Tibial artery (tissue), 4 donors: ENCODE measurements around the gene POLR3C.

Source experiments
- DNase-seq, 2 donors: peaks; one replicate each; pipeline ENCODE4 v3.0.0-alpha.2; 2019
- H3K27ac ChIP-seq, 2 donors: fragments of 200-600 bp; sonication (generic) in 1 of 2; 1 replicate in 1 of 2; 2 replicates in 1 of 2; pipeline ENCODE4 v1.5.1; 2018 to 2019; ENCODE audit warnings: mild to moderate bottlenecking in 1 of 2
- H3K27me3 ChIP-seq, 2 donors: fragments of 200-600 bp; sonication (generic) in 1 of 2; one replicate each; pipeline versions ENCODE4 v1.5.1 to v1.6.0; 2016 to 2019
- H3K36me3 ChIP-seq, 3 donors: fragments of 200-600 bp; sonication (generic) in 2 of 3; one replicate each; pipeline ENCODE4 v1.5.1; 2016 to 2019; ENCODE audit warnings: mild to moderate bottlenecking in 2 of 3
- H3K4me1 ChIP-seq, 4 donors: fragments of 200-600 bp; sonication (generic) in 2 of 4; 1 replicate in 3 of 4; 2 replicates in 1 of 4; pipeline ENCODE4 v1.5.1; 2016 to 2019
- H3K4me3 ChIP-seq, 2 donors: fragments of 200-600 bp; sonication (generic) in 1 of 2; 1 replicate in 1 of 2; 2 replicates in 1 of 2; pipeline ENCODE4 v1.5.1; 2018 to 2019; ENCODE audit warnings: mild to moderate bottlenecking in 2 of 2
- H3K9me3 ChIP-seq, 3 donors: fragments of 200-600 bp; sonication (generic) in 1 of 3; one replicate each; pipeline ENCODE4 v1.5.1; 2016 to 2019
- intact Hi-C: fragments of 100-400 bp; cut with DNase I; formaldehyde crosslinking; loops from one replicate; pipeline ENCODE4 v1.15.0; 2023; ENCODE audit warnings: low total_unique reads
- TF ChIP-seq, protein P1 (sequence below), 2 experiments: fragments of 200-600 bp in 1 of 2; fragments of 450-650 bp in 1 of 2; IDR thresholded peaks; one replicate each; pipeline ENCODE4 v1.5.1; 2017 to 2019; ENCODE audit warnings: antibody characterized with exemption in 2 of 2, mild to moderate bottlenecking in 1 of 2, moderate library complexity in 1 of 2

POLR3C gene

DNA sequence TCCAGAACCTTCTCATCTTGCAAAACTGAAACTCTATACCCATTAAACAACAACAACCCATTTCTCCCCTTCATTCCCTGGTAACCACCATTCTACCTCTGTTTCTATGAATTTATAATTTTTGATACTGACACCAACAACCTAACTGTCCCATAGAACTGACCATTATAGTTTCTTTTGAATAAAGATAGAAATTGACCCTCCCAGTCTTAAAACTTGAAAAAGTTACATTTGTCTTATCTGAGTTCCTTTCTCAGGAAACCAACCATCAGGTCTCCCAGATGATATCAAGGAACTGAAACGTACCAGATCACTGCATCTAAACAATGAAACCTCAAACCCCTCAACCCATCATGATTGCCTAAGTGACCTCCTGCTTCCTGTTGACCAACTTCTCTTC is 27.2 kb upstream of the POLR3C start:
- DNase-seq, result no peak
- Histone ChIP-seq H3K36me3 (no peaks in the 10 kb centered on the region), H3K27me3 (no peaks in the 10 kb centered on the region), H3K9me3 (no peaks in the 10 kb centered on the region), H3K4me3 (no peak overlapping the region), H3K4me1 (peaks cover 0 to 10% (median 0%) of the 10 kb centered on the region in 4 donors), H3K27ac (no peak overlapping the region)
- TF ChIP-seq, protein P1, sequence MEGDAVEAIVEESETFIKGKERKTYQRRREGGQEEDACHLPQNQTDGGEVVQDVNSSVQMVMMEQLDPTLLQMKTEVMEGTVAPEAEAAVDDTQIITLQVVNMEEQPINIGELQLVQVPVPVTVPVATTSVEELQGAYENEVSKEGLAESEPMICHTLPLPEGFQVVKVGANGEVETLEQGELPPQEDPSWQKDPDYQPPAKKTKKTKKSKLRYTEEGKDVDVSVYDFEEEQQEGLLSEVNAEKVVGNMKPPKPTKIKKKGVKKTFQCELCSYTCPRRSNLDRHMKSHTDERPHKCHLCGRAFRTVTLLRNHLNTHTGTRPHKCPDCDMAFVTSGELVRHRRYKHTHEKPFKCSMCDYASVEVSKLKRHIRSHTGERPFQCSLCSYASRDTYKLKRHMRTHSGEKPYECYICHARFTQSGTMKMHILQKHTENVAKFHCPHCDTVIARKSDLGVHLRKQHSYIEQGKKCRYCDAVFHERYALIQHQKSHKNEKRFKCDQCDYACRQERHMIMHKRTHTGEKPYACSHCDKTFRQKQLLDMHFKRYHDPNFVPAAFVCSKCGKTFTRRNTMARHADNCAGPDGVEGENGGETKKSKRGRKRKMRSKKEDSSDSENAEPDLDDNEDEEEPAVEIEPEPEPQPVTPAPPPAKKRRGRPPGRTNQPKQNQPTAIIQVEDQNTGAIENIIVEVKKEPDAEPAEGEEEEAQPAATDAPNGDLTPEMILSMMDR (IDR thresholded peaks at IDR 0.05), result no peak
- intact Hi-C loops, result no loop called here

DNA sequence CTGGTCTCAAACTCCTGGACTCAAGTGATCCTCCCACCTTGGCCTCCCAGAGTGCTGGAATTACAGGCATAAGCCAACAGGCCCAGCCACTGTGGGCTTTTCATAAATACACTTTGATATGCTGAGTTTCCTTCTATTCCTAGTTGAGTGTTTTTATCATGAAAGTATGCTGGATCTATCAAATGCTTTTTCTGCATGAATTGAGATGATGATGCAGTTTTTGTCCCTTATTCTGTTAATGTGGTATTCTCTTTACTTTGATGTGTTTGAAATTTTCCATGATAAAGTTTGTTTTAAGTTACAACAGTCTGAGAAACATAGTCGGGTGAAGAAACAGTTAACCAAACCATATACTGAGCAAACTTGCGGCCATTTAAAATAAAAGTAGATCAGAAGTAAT is 24.2 kb upstream of the POLR3C start:
- no peak for DNase-seq
- TF ChIP-seq, protein P1 (IDR thresholded peaks at IDR 0.05), result no peak

DNA sequence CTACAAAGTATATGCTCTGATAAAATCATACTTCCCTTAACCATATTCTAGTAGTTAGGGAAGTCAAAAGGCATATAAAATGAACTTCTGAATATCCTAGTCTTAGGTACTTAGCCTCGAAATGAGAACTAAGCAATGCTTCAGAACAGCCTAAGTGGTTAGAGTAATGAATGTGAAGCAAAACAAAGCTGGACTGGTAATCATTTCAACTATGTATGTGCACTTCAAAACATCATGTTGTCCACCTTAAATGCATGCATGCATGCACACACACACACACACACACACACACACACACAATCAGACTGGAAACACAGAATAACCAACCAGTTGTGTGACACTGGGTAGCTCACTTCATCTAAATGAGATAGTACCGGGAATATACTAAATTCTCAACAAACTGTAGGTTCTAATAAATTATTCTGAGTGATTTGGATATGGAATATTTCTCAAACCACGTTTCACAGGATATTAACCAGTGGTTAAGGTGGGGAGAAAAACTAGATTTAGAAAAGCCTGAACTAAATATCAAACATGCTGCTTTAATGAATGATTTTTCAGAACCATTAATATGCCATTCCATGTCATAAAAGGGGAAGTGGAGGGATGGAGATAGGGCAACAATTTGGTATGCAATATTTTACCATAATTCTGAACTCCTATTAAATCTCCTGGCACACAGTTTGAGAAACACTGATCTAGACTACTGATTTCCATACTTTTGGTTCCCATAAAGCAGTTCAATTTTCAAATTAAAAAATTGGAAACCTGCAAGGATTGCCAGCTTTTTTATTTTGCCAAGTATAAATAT is 19.6 kb upstream of the POLR3C start:
- TF ChIP-seq, protein P1 (IDR thresholded peaks at IDR 0.05), result no peak
- Histone ChIP-seq H3K4me3 (no peak overlapping the region), H3K27me3 (no peaks in the 10 kb centered on the region), H3K36me3 (no peaks in the 10 kb centered on the region), H3K4me1 (peaks cover 0 to 54% (median 8%) of the 10 kb centered on the region in 4 donors), H3K27ac (no peak overlapping the region), H3K9me3 (no peaks in the 10 kb centered on the region)
- no peak for DNase-seq
- intact Hi-C loops, result no loop called here

More for the DNA sequence above, 24.2 kb upstream of the POLR3C start:
- Histone ChIP-seq H3K9me3 (no peaks in the 10 kb centered on the region), H3K4me3 (no peak overlapping the region), H3K27ac (no peak overlapping the region), H3K4me1 (peaks cover 0 to 31% (median 8%) of the 10 kb centered on the region in 4 donors), H3K27me3 (no peaks in the 10 kb centered on the region), H3K36me3 (no peaks in the 10 kb centered on the region)
- intact Hi-C loops, result no loop called here

DNA sequence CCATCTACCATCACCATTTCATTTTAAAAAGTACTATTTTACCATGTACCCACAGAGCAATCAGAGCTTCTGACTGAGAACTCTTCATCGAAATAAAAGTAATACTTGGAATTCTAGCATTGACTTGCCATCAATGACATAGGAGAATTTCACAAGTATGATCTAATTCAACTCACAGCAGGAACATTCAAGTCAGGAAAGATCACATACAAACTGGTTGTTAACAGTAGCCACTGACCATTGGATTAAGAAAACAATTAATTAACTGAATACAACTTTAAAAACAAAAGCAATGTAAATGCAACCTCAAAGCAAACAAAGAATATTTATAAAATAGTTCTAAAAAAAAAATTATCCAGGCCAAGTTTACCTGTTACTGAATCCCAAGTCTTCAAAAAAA is 18.9 kb upstream of the POLR3C start:
- H3K27ac ChIP-seq, result no peak overlapping the region
- TF ChIP-seq, protein P1 (IDR thresholded peaks at IDR 0.05), result no peak
- DNase-seq, result no peak
- H3K4me3 ChIP-seq, result no peak overlapping the region
- H3K9me3 ChIP-seq, result no peaks in the 10 kb centered on the region
- no peaks in the 10 kb centered on the region for H3K36me3 ChIP-seq
- H3K27me3 ChIP-seq, result no peaks in the 10 kb centered on the region
- intact Hi-C loops, result no loop called here
- H3K4me1 ChIP-seq, result peaks cover 0 to 54% (median 8%) of the 10 kb centered on the region in 4 donors

DNA sequence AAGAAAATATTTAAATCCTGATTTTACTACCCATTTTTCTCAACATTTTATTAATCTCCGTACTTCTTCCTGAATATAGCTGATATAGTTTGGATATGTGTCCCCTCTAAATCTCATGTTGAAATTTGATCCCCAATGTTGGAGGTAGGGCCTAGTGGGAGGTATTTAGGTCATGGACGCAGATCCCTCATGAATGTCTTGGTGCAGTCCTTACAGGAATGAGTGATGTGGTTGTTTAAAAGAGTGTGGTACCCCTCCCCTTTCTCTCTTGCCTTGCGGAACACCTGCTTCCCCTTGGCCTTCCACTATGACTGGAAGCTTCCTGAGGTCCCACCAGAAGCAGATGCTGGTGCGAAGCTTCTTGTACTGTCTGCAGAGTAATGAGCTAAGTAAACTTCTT is 17.6 kb upstream of the POLR3C start:
- intact Hi-C loops, result no loop called here
- H3K36me3 ChIP-seq, result no peaks in the 10 kb centered on the region
- no peak overlapping the region for H3K27ac ChIP-seq
- no peak overlapping the region for H3K4me3 ChIP-seq
- H3K9me3 ChIP-seq, result no peaks in the 10 kb centered on the region
- DNase-seq, result no peak
- no peaks in the 10 kb centered on the region for H3K27me3 ChIP-seq
- TF ChIP-seq, protein P1 (IDR thresholded peaks at IDR 0.05), result no peak
- peaks cover 0 to 43% (median 8%) of the 10 kb centered on the region in 4 donors for H3K4me1 ChIP-seq
